NB4 (cell line): ENCODE results near the gene GLS.
"Not testable (repeated sequence)": the region's sequence is repeated elsewhere in the genome, so short reads cannot be mapped to it uniquely, and the experiment has no call there.

Experiments
- MAX ChIP-seq: IDR thresholded peaks from 2 replicates; pipeline ENCODE4 v1.6.1; 2011; ENCODE audit warnings: low read depth, low read length
- MYC ChIP-seq: IDR thresholded peaks from 2 replicates; pipeline ENCODE4 v1.6.1; 2011; ENCODE audit warnings: low read depth, low read length
- POLR2A ChIP-seq: IDR thresholded peaks from 2 replicates; pipeline ENCODE4 v1.6.1; 2011; ENCODE audit warnings: mild to moderate bottlenecking; ENCODE audit not compliant: insufficient read length; ENCODE audit errors: extremely low read depth
- TF ChIP-seq, protein P1 (sequence below): IDR thresholded peaks from one replicate; pipeline ENCODE4 v1.5.1; 2012; ENCODE audit warnings: low read depth, low read length

- TF ChIP-seq, protein P1, sequence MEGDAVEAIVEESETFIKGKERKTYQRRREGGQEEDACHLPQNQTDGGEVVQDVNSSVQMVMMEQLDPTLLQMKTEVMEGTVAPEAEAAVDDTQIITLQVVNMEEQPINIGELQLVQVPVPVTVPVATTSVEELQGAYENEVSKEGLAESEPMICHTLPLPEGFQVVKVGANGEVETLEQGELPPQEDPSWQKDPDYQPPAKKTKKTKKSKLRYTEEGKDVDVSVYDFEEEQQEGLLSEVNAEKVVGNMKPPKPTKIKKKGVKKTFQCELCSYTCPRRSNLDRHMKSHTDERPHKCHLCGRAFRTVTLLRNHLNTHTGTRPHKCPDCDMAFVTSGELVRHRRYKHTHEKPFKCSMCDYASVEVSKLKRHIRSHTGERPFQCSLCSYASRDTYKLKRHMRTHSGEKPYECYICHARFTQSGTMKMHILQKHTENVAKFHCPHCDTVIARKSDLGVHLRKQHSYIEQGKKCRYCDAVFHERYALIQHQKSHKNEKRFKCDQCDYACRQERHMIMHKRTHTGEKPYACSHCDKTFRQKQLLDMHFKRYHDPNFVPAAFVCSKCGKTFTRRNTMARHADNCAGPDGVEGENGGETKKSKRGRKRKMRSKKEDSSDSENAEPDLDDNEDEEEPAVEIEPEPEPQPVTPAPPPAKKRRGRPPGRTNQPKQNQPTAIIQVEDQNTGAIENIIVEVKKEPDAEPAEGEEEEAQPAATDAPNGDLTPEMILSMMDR = not testable (repeated sequence)
- not testable (repeated sequence) for TF ChIP-seq MYC, POLR2A, MAX
Observed at GRCh38 chr2:190862128-190862527, 18.5 kb upstream of the GLS start.
